PC-3 (cell line): Measurements from ENCODE around the gene IFI6.

Source experiments
- CTCF ChIP-seq: fragments of 300-600 bp; sonication (generic); conservative IDR thresholded peaks from 2 replicates; pipeline ENCODE4 v1.5.1; 2017; ENCODE audit warnings: antibody characterized with exemption, low read depth, mild to moderate bottlenecking, low read length
- EZH2 ChIP-seq: fragments of 300-600 bp; sonication (generic); IDR thresholded peaks from one replicate; pipeline ENCODE4 v1.6.1; 2017; ENCODE audit warnings: antibody characterized with exemption, mild to moderate bottlenecking, low read length; ENCODE audit not compliant: unreplicated experiment

GRCh38 chr1:27650539-27651175 is 21.3 kb downstream of the IFI6 start:
- TF ChIP-seq CTCF (no peak), EZH2 (no peak)
